Measurements from ENCODE around the gene AGBL4. TPM values are rescaled to one million over a fixed set of nuclear protein-coding genes. Genes with fewer than 3 reads are reported as not detected.

The AGBL4 gene
- total RNA-seq, 4 donors from 2014 or later = 0.08 to 0.71 (median 0.60) TPM

- TF ChIP-seq CTCF (IDR thresholded peaks at IDR 0.05) (no peak), POLR2A (IDR thresholded peaks at IDR 0.05) (no peak)
- intact Hi-C loops (cut with DNase I; ENCODE audit: low total_unique reads) = no loop called here
- 62 to 72% methylated on average over 4 of the region's 4 CpGs for WGBS, 2 donors
Observed at GRCh38 chr1:48591181-48591580, 1432.6 kb downstream of the AGBL4 start.

GRCh38 chr1:48588061-48588460 lies 1435.7 kb downstream of the AGBL4 start:
- DNase-seq (ENCODE audit: low spot score in 2 of 2) = no peak
- TF ChIP-seq POLR2A (IDR thresholded peaks at IDR 0.05) (no peak), CTCF (IDR thresholded peaks at IDR 0.05) (no peak)
- H3K4me3 ChIP-seq (ENCODE audit: low read depth, poor library complexity, severe bottlenecking) = no peak overlapping the region
- intact Hi-C loops (cut with DNase I; ENCODE audit: low total_unique reads) = no loop called here

More at GRCh38 chr1:48591181-48591580, 1432.6 kb downstream of the AGBL4 start:
- no peak overlapping the region for H3K4me3 ChIP-seq (ENCODE audit: low read depth, poor library complexity, severe bottlenecking)
- DNase-seq (ENCODE audit: low spot score in 2 of 2) = no peak

GRCh38 chr1:48582408-48582807 lies 1441.3 kb downstream of the AGBL4 start:
- no peak for DNase-seq (ENCODE audit: low spot score in 2 of 2)
- no peak overlapping the region for H3K4me3 ChIP-seq (ENCODE audit: low read depth, poor library complexity, severe bottlenecking)
- no peak for TF ChIP-seq POLR2A (IDR thresholded peaks at IDR 0.05)
- no peak for TF ChIP-seq CTCF (IDR thresholded peaks at IDR 0.05)
- WGBS, 2 donors = 55 to 67% methylated on average over 3 of the region's 3 CpGs
- intact Hi-C loops (cut with DNase I; ENCODE audit: low total_unique reads) = no loop called here

- no peak for TF ChIP-seq CTCF (IDR thresholded peaks at IDR 0.05)
- no peak for TF ChIP-seq POLR2A (IDR thresholded peaks at IDR 0.05)
- DNase-seq (ENCODE audit: low spot score in 2 of 2) = no peak
- intact Hi-C loops (cut with DNase I; ENCODE audit: low total_unique reads) = no loop called here
- no peak overlapping the region for H3K4me3 ChIP-seq (ENCODE audit: low read depth, poor library complexity, severe bottlenecking)
- 32 to 48% methylated on average over 2 of the region's 2 CpGs for WGBS, 2 donors
Observed at GRCh38 chr1:48581270-48581669, 1442.5 kb downstream of the AGBL4 start.

GRCh38 chr1:48576565-48576964 lies 1447.2 kb downstream of the AGBL4 start:
- TF ChIP-seq CTCF (IDR thresholded peaks at IDR 0.05) = no peak
- no peak for TF ChIP-seq POLR2A (IDR thresholded peaks at IDR 0.05)
- H3K4me3 ChIP-seq (ENCODE audit: low read depth, poor library complexity, severe bottlenecking) = no peak overlapping the region
- no peak for DNase-seq (ENCODE audit: low spot score in 2 of 2)
- intact Hi-C loops (cut with DNase I; ENCODE audit: low total_unique reads) = no loop called here
- WGBS, 2 donors = 61 to 88% methylated on average over 2 of the region's 2 CpGs

GRCh38 chr1:48572646-48573258 lies 1451.0 kb downstream of the AGBL4 start:
- intact Hi-C loops (cut with DNase I; ENCODE audit: low total_unique reads) = no loop called here
- DNase-seq (ENCODE audit: low spot score in 2 of 2) = no peak
- TF ChIP-seq CTCF (IDR thresholded peaks at IDR 0.05) (no peak), POLR2A (IDR thresholded peaks at IDR 0.05) (no peak)
- H3K4me3 ChIP-seq (ENCODE audit: low read depth, poor library complexity, severe bottlenecking) = no peak overlapping the region
- WGBS, 2 donors = 48 to 51% methylated on average over 7 of the region's 7 CpGs

Data from lower leg skin (tissue), 4 donors.